Muscle layer of duodenum (tissue), 2 donors: ENCODE results near the gene PBLD.

Experiments
- H3K27ac ChIP-seq: one replicate; pipeline ENCODE4 v1.7.0; 2013; ENCODE audit warnings: mild to moderate bottlenecking, low read length
- H3K27me3 ChIP-seq: one replicate; pipeline ENCODE4 v1.7.0; 2013; ENCODE audit warnings: low read depth, mild to moderate bottlenecking, control low read depth, low read length
- H3K36me3 ChIP-seq, 2 donors: one replicate each; pipeline ENCODE4 v1.7.0; 2013; ENCODE audit warnings: low read length in 2 of 2, control low read depth in 1 of 2, mild to moderate bottlenecking in 1 of 2; ENCODE audit not compliant: insufficient read depth in 2 of 2, control insufficient read depth in 1 of 2
- H3K4me1 ChIP-seq, 2 donors: one replicate each; pipeline ENCODE4 v1.7.0; 2013; ENCODE audit warnings: low read length in 2 of 2, mild to moderate bottlenecking in 2 of 2, control low read depth in 1 of 2, moderate library complexity in 1 of 2; ENCODE audit not compliant: insufficient read depth in 2 of 2, control insufficient read depth in 1 of 2
- H3K4me3 ChIP-seq, 2 donors: one replicate each; pipeline ENCODE4 v1.7.0; 2013; ENCODE audit warnings: low read length in 2 of 2, low read depth in 1 of 2, mild to moderate bottlenecking in 1 of 2
- H3K9me3 ChIP-seq, 2 donors: one replicate each; pipeline ENCODE4 v1.7.0; 2013; ENCODE audit warnings: low read length in 2 of 2, control low read depth in 1 of 2, mild to moderate bottlenecking in 1 of 2; ENCODE audit not compliant: control insufficient read depth in 1 of 2
- donor health status: healthy.

Gene PBLD

DNA sequence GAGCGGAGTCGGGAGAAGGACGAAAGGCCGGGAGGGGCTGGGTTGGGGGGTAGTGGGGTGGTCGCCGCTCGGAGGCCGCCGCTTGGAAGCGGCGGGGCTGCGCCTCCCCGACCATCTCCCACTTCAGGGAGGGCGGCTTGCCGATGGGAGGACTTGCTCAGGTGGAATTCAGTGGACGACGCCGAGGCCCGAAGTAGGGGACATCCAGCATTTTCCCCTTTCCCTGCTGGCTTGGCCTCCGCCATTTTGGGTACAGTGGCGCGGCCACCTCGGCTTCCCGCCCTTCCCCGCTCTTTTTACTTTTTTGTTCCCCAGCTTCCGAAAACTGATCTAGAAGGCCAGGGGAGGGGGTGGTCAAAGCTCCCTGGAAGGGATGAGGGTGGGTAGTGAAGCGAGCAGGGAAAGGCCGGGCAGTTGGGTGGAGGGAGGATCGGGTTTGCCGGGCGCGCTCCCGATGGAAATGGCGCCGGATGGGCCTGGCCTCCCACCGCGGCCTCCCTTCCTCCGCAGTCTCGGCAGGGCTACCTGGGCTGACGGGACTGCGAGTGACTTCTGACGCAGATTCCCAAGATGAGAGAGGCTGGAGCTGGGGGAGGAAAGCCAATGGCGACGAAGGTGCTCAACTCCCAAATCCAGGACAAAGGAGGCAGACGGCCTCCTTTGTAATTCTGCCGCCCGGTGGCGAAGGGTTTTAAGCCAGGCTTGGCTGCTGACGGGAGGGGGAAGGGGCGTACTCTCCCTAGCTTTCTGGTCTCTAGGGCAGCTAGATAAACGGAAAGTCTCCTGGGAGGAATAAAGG lies at the start of gene PBLD:
TSS of gene PBLD (minus strand) at position 670 of the 799 bp plus-strand sequence. CDS start 26,084 bp downstream, outside the sequence.
- Histone ChIP-seq H3K27ac (peak within 1 kb of the TSS; percentile 98), H3K4me1 (peaks cover 26 to 46% of the 10 kb centered on the region in 2 donors), H3K27me3 (no peaks in the 10 kb centered on the region), H3K9me3 (no peaks in the 10 kb centered on the region), H3K4me3 (peak within 1 kb of the TSS; percentile 89), H3K36me3 (peaks cover 0 to 28% of the 10 kb centered on the region in 2 donors)

GRCh38 chr10:68371604-68372003 lies 38.9 kb upstream of the PBLD start:
- Histone ChIP-seq H3K36me3 (peaks cover 4 to 39% of the 10 kb centered on the region in 2 donors), H3K27ac (no peak overlapping the region), H3K4me3 (no peak overlapping the region), H3K27me3 (no peaks in the 10 kb centered on the region), H3K4me1 (no peaks in the 10 kb centered on the region), H3K9me3 (peaks cover 5 to 10% of the 10 kb centered on the region in 2 donors)

DNA sequence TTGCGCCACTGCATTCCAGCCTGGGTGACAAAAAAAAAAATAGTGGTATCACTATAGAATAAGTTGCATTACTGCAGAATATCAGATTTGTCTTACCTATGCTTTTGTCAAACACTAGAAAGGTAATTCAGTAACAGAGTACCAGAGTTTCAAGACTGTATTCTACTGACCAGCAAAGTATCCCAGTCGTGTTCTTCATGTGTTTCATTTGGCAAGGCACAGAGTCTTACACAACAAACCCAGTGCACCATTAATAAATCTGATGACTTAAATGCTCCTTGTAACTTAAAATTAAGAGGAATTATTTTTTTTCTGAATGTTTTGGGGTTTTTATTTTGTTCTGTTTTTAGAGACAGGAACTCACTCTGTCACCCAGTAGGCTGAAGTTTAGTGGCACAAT lies 34.4 kb upstream of the PBLD start:
- H3K4me3 ChIP-seq: no peak overlapping the region
- peaks cover 5 to 7% of the 10 kb centered on the region in 2 donors for H3K9me3 ChIP-seq
- no peaks in the 10 kb centered on the region for H3K4me1 ChIP-seq
- H3K36me3 ChIP-seq: peaks cover 3 to 47% of the 10 kb centered on the region in 2 donors
- H3K27ac ChIP-seq: no peak overlapping the region
- no peaks in the 10 kb centered on the region for H3K27me3 ChIP-seq

DNA sequence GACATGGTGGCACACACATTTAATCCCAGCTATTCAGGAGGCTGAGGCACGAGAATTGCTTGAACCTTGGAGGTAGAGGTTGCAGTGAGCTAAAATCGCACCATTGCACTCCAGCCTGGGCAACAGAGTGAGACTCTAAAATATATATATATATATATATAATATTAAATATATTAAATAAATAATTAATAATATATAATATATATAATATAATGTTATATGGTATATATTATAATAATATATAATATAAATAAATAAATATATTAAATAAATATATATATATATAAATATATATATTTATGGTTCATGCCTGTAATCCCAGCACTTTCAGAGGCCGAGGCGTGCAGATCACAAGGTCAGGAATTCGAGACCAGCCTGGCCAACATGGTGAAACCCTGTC lies 33.9 kb upstream of the PBLD start:
- H3K4me1 ChIP-seq: no peaks in the 10 kb centered on the region
- no peak overlapping the region for H3K27ac ChIP-seq
- H3K27me3 ChIP-seq: no peaks in the 10 kb centered on the region
- H3K9me3 ChIP-seq: peaks cover 1 to 3% of the 10 kb centered on the region in 2 donors
- no peak overlapping the region for H3K4me3 ChIP-seq
- H3K36me3 ChIP-seq: peaks cover 6 to 47% of the 10 kb centered on the region in 2 donors

DNA sequence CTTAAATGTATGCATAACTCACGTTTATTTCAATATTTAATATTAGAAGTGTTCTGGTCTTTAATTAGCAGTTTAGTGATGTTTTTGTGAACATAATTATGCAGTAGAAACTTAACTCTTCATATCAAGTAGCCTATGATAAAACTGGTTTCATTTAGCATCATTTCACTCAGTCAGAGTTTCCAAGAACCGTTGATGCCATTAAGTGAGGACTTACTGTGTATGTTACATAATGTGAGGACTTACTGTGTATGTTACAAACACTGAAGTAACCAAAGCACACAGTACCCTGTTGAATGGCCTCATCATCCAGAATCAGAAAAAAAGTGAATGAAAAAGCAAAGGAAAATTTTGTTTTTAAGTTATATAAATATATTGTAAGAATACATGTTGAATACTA lies 32.9 kb upstream of the PBLD start:
- Histone ChIP-seq H3K4me3 (no peak overlapping the region), H3K4me1 (no peaks in the 10 kb centered on the region), H3K27me3 (no peaks in the 10 kb centered on the region), H3K36me3 (peaks cover 8 to 48% of the 10 kb centered on the region in 2 donors), H3K27ac (no peak overlapping the region), H3K9me3 (no peaks in the 10 kb centered on the region)

- H3K4me1 ChIP-seq: no peaks in the 10 kb centered on the region
- no peak overlapping the region for H3K27ac ChIP-seq
- no peaks in the 10 kb centered on the region for H3K9me3 ChIP-seq
- H3K4me3 ChIP-seq: no peak overlapping the region
- H3K36me3 ChIP-seq: peaks cover 8 to 42% of the 10 kb centered on the region in 2 donors
- no peaks in the 10 kb centered on the region for H3K27me3 ChIP-seq
These were observed 31.6 kb upstream of the PBLD start for GRCh38 chr10:68364101-68364886.

GRCh38 chr10:68362590-68362989 lies 29.9 kb upstream of the PBLD start:
- Histone ChIP-seq H3K9me3 (no peaks in the 10 kb centered on the region), H3K4me3 (no peak overlapping the region), H3K27me3 (no peaks in the 10 kb centered on the region), H3K4me1 (no peaks in the 10 kb centered on the region), H3K27ac (no peak overlapping the region), H3K36me3 (peaks cover 8 to 42% of the 10 kb centered on the region in 2 donors)

DNA sequence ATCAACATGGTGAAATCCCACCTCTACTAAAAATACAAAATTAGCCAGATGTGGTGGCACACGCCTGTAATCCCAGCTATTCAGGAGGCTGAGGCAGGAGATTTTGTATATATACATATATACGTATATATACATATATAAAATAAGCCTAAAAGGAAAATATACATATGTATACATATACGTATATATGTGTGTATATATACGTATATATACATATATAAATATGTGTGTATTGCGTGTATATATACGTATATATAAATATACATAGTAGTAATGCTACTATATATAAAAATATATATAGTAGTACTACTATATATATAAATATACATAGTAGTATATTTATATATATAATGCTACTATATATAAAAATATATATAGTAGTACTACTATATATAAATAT lies 26.5 kb upstream of the PBLD start:
- H3K4me3 ChIP-seq: no peak overlapping the region
- no peaks in the 10 kb centered on the region for H3K4me1 ChIP-seq
- no peaks in the 10 kb centered on the region for H3K27me3 ChIP-seq
- no peak overlapping the region for H3K27ac ChIP-seq
- H3K36me3 ChIP-seq: peaks cover 10 to 55% of the 10 kb centered on the region in 2 donors
- H3K9me3 ChIP-seq: no peaks in the 10 kb centered on the region

- Histone ChIP-seq H3K9me3 (no peaks in the 10 kb centered on the region), H3K27me3 (no peaks in the 10 kb centered on the region), H3K27ac (no peak overlapping the region), H3K4me1 (no peaks in the 10 kb centered on the region), H3K4me3 (no peak overlapping the region), H3K36me3 (peaks cover 10 to 45% of the 10 kb centered on the region in 2 donors)
These were observed 20.8 kb upstream of the PBLD start for GRCh38 chr10:68353537-68353936.

DNA sequence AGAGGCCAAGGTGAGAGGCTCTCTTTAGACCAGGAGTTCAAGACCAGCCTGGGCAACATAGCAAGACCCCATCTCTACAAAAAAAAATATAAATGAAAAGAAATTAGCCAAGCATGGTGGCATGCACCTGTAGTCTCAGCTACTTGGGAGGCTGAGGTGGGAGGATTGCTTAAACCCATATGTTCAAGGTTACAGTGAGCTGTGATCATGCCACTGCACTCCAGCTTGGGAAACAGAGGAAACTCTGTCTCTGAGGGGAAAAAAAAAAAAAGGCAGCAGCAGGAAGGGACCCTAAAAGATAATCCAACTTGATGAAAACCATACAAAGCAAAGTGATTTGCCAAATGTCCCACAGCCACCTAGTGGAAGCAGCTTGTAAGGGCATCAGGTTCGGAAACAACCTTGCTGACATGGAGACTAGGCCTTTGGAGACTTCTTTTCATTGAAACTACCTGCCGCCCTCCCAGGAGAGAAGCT lies 15.6 kb upstream of the PBLD start:
- Histone ChIP-seq H3K4me3 (no peak overlapping the region), H3K4me1 (no peaks in the 10 kb centered on the region), H3K27ac (no peak overlapping the region), H3K9me3 (no peaks in the 10 kb centered on the region), H3K27me3 (no peaks in the 10 kb centered on the region), H3K36me3 (peaks cover 22 to 46% of the 10 kb centered on the region in 2 donors)

GRCh38 chr10:68346774-68347173 lies 14.0 kb upstream of the PBLD start:
- no peaks in the 10 kb centered on the region for H3K4me1 ChIP-seq
- H3K27ac ChIP-seq: no peak overlapping the region
- no peak overlapping the region for H3K4me3 ChIP-seq
- H3K9me3 ChIP-seq: no peaks in the 10 kb centered on the region
- H3K27me3 ChIP-seq: no peaks in the 10 kb centered on the region
- peaks cover 33 to 48% of the 10 kb centered on the region in 2 donors for H3K36me3 ChIP-seq
